IPS DF 19.7 (cell line): ENCODE data around the gene MS4A13.
"Not testable (repeated sequence)": the region's sequence is repeated elsewhere in the genome, so short reads cannot be mapped to it uniquely, and the experiment has no call there.

Source experiments
- DNase-seq: peaks from one replicate; pipeline ENCODE4 v3.0.0-alpha.2; 2013; ENCODE audit warnings: low read depth, low spot score

MS4A13 gene

GRCh38 chr11:60515144-60515855 lies at the start of gene MS4A13:
Gene MS4A13 (plus strand): TSS chr11:60515392. CDS start chr11:60518084, 2,692 bp downstream.
- no peak for DNase-seq

DNA sequence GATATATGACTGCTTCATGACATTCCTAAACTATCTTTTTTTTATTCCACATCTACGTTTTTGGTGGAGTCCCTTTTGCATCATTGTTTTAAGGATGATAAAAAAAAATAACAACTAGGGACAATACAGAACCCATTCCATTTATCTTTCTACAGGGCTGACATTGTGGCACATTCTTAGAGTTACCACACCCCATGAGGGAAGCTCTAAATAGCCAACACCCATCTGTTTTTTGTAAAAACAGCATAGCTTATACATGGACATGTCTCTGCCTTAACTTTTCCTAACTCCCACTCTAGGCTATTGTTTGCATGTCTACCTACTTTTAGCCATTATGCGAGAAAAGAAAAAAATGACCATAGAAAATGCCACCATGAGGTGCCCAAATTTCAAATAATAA lies 46.4 kb upstream of the MS4A13 start:
- DNase-seq, result no peak

DNA sequence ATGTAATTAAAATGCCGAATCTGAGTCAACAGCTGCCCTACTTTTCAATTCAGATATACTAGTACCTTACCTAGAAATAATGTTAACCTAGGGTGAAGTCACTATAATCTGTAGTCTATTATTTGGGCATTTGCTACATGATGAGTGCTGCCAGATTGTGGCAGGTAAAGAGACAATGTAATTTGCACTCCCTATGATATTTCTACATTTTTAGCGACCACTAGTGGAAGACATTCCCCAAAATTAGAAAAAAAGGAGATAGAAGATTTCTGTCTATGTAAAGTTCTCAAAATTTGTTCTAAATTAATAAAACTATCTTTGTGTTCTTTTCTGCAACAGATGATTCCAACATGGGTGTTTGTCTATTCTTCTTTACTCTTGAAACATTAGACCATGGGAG lies 45.5 kb upstream of the MS4A13 start:
- DNase-seq, result no peak

- DNase-seq, result no peak
Observed at GRCh38 chr11:60477035-60477445, 38.2 kb upstream of the MS4A13 start.

DNA sequence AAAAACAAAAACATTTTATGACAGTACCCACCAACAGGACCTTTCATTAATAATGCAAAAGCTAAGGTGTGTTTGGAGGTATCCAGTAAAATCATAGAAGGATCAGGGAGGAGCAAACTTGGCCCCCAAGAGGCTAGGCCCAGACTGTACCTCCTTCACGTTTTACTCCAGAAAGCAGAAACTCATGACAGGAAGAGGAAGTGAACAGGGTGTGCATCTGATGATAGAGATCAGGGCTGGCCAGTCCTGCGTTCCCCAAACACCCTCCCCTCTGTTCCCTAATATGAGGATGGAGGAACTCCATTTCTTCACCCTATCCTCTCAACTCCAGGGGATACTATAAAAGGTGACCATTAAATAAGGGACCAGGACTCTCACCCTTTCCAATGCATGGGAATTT lies 32.8 kb upstream of the MS4A13 start:
- DNase-seq, result no peak

GRCh38 chr11:60485987-60486386 lies 29.2 kb upstream of the MS4A13 start:
- peak; percentile 45 for DNase-seq

DNA sequence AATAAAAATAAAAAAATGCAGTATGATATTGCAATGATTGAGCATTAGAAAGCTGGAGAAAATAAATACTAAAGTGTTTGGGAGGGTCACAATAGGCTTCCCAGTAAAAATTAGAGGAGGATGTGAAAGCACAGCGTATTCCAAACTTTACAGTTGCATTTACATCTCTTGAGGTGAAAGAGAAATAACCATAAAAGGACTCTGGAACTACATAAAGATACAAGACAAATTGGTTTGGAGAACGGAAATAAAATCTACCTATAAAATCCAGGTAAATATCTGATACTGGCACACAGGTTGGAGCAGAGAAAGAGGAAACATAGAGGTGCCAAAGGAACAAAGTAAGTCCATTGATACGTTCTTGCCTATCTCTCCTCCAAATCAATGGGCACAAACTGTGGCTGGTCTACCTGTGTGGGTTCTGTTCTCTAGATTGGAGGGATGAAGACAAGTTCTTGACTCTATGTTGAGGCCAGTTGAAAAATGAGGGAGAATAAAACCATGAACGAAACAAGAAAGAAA lies 22.6 kb upstream of the MS4A13 start, which contains the start of gene MS4A12:
Gene MS4A12 (plus strand): TSS at position 291 of the 522 bp plus-strand sequence. CDS start 4,541 bp downstream, outside the sequence.
- no peak for DNase-seq

- DNase-seq, result no peak
Observed at GRCh38 chr11:60493454-60493853, 21.7 kb upstream of the MS4A13 start.

DNA sequence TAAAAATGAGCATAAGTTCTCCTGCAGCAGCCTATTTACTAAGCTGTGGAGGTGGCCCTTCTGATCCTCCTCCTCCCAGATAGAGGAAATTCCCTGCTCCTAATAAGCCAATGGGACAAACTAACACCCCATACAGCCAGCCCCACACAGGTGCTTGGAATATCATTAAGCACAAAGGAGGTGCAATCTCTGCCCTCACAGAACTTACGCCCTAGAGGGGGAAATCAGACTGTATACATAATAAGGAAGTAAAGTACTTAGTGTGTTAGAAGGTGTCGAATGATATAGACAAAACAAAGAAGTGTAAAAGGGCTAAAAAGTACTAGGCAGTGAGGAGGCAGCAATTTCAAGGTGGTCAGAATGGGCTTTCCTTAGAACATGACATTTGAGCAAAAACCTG lies 16.8 kb upstream of the MS4A13 start:
- DNase-seq, result no peak

GRCh38 chr11:60498853-60499252 lies 16.3 kb upstream of the MS4A13 start:
- DNase-seq, result no peak

- peak; percentile 54 for DNase-seq
Observed at GRCh38 chr11:60500276-60500910, 14.8 kb upstream of the MS4A13 start.

DNA sequence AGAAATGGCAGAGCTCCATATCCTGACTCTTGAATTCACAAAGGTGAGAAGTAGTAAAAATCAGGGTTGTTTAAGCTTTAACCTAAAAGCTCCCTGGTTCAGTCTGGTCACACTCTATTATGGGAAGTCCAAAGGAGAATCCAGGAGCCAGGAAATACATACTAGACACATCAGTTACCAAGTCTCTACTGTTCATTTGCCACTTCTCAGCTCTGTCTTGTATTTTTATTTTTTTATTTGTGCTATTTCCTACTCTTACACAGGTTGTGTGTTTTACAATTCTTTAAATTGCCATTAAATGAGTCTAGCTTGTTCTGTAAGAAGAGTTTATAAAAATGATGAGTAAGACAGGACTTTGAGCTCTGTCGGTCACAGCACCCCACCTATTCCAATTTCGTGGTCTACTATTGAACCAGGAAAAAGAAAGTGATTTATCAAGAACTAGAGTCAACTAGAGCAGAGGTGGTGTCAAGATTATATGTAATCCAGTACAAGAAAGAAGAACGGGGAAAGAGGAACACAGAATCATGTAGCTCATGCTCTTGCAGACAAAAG lies 12.9 kb upstream of the MS4A13 start:
- DNase-seq, result no peak

DNA sequence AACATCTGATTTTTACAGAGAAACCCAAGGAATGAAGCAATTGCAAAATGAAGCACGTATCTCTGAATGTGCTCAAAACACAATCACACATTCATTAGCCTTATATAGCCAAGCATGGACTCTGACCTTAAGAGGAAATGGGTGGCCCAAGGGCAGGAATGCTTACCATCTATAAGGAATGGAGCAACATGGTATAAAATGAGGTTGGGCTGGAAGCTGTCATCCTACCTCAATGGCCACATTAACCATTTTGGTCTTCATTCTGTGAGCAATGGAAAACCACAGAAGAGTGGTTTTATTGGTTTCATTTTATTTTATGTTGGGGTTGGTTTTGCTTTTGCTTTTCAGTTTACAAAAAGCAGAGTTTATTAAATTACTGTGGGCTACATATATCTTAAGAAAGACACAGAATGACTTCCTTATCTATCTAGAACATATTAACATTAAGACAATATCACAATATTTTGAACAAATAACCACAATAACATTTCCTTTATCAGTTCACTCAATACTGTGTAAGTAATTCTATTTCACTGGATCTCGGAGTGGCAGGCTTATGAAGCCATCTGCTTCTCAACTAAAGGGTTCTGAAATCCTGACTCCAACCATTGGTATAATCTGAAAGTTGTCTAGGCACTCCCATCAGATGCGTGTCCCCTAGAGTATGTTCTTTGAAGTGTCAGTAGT lies 10.8 kb upstream of the MS4A13 start:
- no peak for DNase-seq

DNA sequence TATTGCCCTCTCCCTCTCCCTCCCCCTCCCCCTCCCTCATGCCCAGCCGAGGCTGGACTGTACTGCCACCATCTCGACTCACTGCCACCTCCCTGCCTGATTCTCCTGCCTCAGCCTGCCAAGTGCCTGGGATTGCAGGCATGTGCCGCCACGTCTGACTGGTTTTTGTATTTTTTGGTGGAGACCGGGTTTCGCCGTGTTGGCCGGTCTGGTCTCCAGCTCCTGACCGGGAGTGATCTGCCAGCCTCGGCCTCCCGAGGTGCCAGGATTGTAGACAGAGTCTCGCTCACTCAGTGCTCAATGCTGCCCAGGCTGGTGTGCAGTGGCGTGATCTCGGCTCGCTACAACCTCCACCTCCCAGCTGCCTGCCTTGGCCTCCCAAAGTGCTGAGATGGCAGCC lies 5.6 kb upstream of the MS4A13 start:
- not testable (repeated sequence) for DNase-seq

DNA sequence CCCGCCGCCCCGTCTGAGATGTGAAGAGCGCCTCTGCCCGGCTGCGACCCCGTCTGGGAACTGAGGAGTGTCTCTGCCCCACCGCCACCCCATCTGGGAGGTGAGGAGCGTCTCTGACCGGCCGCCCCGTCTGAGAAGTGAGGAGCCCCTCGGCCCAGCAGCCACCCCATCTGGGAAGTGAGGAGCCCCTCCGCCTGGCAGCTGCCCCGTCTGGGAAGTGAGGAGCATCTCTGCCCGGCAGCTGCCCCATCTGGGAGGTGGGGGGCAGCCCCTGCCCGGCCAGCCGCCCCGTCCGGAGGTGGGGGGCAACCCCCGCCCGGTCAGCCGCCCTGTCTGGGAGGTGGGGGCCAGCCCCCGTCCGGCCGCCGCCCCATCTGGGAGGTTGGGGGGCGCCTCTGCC lies 5.0 kb upstream of the MS4A13 start:
- not testable (repeated sequence) for DNase-seq

DNA sequence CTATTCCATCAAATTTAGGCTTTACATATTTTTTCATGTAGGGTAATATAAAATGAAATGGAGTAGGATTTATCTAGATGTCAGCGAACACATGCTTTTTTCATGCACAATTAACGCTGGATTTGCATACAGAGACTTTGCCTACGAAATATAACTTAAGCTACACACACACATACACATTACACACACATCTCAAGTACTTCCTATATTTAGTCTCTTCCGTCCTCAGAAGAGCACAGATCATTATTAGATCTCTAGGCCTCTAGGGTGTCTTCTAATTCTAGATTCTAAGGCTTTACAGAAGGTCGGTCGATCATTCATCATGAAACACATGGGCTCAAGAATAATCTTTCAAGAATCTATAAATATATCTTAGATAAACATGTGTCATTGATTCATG lies 3.8 kb upstream of the MS4A13 start:
- DNase-seq, result no peak

- no peak for DNase-seq
Observed at GRCh38 chr11:60512651-60513225, 2.5 kb upstream of the MS4A13 start.

DNA sequence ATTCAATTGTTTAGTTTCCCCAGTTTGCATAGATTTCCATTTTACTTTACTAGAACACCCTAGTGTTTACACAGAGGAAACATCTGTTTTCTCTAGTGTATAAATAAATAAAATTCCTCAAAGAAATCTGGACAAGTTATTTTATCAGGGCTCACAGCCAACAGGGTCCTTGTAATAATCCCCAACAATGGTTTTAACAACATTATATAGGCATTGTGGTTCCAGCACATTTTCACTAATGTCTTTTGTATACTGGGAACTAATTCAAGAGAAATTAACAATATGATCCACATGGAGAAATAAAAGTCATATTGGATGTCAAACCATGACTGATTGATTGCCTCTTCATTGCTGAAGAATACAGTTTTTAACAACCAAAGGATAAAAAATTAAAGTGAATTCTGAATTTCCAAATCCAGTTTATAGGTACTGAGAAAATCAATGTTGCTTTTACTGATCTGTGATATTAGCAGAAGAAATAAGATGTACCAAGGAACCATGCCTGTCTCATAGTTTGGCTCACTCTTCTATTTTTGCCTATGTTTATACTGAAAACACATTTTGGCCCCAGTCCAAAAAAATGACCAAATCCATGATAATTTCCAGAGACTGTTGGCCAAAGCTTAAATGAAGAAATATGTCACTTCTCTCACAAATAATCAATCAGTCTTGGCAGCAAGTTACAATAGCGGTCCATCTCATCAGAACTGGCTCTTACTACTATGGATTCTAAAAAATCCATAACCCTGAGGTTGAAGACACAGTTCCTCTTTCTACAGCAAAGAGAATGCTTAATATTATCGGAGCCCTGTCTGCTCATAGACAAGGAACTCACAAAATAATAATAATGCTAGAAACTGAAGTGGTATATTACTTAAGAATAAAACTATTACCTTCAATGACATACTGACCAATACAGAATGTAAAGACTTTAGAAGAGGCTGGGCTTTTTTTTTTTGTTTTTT lies 1.4 kb upstream of the MS4A13 start:
- no peak for DNase-seq

GRCh38 chr11:60528465-60528864 lies 13.3 kb downstream of the MS4A13 start:
- no peak for DNase-seq

- no peak for DNase-seq
Observed at GRCh38 chr11:60528934-60529333, 13.7 kb downstream of the MS4A13 start.
